GM06990 (cell line): ENCODE results near the gene GCAT.

Source experiments
- DNase-seq: peaks from one replicate; pipeline ENCODE4 v3.0.0-alpha.2; 2011; ENCODE audit not compliant: insufficient read length; ENCODE audit errors: extremely low read depth
- H3K27me3 ChIP-seq: replicated peaks from 2 replicates; pipeline ENCODE4 v1.6.0; 2011; ENCODE audit warnings: low read length; ENCODE audit not compliant: control insufficient read depth, insufficient read depth
- H3K36me3 ChIP-seq: 2 replicates; pipeline ENCODE4 v1.5.1; 2011; ENCODE audit warnings: low read length; ENCODE audit not compliant: control insufficient read depth, insufficient read depth
- H3K4me3 ChIP-seq: replicated peaks from 2 replicates; pipeline ENCODE4 v1.5.1; 2011; ENCODE audit warnings: low read depth, mild to moderate bottlenecking, control low read depth, low read length
- TF ChIP-seq, protein P1 (sequence below): IDR thresholded peaks from 2 replicates; pipeline ENCODE4 v1.5.1; 2011; ENCODE audit warnings: low read length, control low read depth, mild to moderate bottlenecking, inconsistent platforms; ENCODE audit not compliant: insufficient read depth, poor library complexity, severe bottlenecking

Gene GCAT

GRCh38 chr22:37818409-37819104 lies 10.8 kb downstream of the GCAT start:
- Histone ChIP-seq H3K36me3 (peaks cover 4% of the 10 kb centered on the region), H3K27me3 (peaks cover 2% of the 10 kb centered on the region; the same call in 1 of the 2 replicates), H3K4me3 (peak overlapping the region; percentile 27)
- TF ChIP-seq, protein P1, sequence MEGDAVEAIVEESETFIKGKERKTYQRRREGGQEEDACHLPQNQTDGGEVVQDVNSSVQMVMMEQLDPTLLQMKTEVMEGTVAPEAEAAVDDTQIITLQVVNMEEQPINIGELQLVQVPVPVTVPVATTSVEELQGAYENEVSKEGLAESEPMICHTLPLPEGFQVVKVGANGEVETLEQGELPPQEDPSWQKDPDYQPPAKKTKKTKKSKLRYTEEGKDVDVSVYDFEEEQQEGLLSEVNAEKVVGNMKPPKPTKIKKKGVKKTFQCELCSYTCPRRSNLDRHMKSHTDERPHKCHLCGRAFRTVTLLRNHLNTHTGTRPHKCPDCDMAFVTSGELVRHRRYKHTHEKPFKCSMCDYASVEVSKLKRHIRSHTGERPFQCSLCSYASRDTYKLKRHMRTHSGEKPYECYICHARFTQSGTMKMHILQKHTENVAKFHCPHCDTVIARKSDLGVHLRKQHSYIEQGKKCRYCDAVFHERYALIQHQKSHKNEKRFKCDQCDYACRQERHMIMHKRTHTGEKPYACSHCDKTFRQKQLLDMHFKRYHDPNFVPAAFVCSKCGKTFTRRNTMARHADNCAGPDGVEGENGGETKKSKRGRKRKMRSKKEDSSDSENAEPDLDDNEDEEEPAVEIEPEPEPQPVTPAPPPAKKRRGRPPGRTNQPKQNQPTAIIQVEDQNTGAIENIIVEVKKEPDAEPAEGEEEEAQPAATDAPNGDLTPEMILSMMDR: peak; percentile 38
- DNase-seq: peak; percentile 68

DNA sequence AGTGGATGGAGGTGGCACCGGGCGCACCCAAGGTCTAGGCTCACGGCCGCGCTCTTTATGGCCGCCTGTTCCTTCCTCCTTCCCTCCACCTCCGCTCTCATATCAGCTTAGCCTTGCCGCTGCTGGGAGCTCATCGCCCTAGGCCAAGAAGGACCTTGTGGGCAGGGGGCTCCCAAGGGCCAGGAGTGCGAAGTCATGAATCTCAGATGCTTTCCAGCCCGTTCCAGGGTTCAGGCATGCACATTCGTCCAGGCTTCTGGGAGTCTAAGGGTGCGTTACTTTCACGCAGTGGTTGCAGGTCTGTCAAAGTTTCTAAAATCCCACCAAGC lies 11.3 kb downstream of the GCAT start:
- Histone ChIP-seq H3K27me3 (peaks cover 2% of the 10 kb centered on the region; the same call in 1 of the 2 replicates), H3K36me3 (peaks cover 3% of the 10 kb centered on the region; the same call in 1 of the 2 replicates), H3K4me3 (no peak overlapping the region)
- TF ChIP-seq, protein P1: no peak
- no peak for DNase-seq

- Histone ChIP-seq H3K4me3 (no peak overlapping the region), H3K36me3 (no peaks in the 10 kb centered on the region; the same call in 1 of the 2 replicates), H3K27me3 (peaks cover 2% of the 10 kb centered on the region; the same call in 1 of the 2 replicates)
- TF ChIP-seq, protein P1: no peak
- no peak for DNase-seq
These were observed 12.6 kb downstream of the GCAT start for GRCh38 chr22:37820350-37820749.

- TF ChIP-seq, protein P1: no peak
- peaks cover 2% of the 10 kb centered on the region; the same call in 1 of the 2 replicates for H3K27me3 ChIP-seq
These were observed 14.5 kb downstream of the GCAT start for GRCh38 chr22:37822079-37822833.

DNA sequence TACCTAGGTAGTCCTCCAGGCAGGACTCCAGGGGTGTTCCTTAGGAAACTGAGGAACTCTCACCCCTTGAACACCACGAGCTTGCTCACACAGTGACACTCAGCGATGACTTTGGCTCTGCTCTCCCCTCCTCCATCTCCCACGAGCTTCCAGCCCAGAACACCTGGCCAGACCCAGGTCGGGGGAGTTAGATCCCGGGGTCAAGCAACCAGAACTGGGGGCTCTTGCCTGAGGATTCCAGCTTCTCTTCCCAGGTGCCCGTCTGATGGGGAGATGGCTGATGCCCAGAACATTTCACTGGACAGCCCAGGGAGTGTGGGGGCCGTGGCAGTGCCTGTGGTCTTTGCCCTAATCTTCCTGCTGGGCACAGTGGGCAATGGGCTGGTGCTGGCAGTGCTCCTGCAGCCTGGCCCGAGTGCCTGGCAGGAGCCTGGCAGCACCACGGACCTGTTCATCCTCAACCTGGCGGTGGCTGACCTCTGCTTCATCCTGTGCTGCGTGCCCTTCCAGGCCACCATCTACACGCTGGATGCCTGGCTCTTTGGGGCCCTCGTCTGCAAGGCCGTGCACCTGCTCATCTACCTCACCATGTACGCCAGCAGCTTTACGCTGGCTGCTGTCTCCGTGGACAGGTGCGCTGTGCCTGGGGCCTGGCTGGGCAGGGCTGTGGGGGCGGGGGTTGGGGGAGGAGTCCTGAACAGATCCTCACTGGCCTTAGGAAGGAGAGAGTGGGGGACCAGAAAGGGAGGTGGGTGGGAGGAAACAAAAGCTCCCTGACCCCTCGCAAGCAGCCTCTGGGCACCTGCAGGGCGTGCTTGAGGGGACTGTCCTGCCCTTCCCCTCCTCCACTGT lies 15.6 kb downstream of the GCAT start, which contains the start of gene GALR3:
TSS of gene GALR3 (plus strand) at position 249 of the 852 bp plus-strand sequence. CDS start at position 274, 25 bp downstream.
- DNase-seq: no peak
- H3K4me3 ChIP-seq: no peak within 1 kb of the TSS
- TF ChIP-seq, protein P1: no peak
- no peaks in the 10 kb centered on the region for H3K36me3 ChIP-seq
- peaks cover 2% of the 10 kb centered on the region; the same call in 1 of the 2 replicates for H3K27me3 ChIP-seq

More at GRCh38 chr22:37822079-37822833, 14.5 kb downstream of the GCAT start:
- no peak for DNase-seq
- no peaks in the 10 kb centered on the region for H3K36me3 ChIP-seq
- no peak overlapping the region for H3K4me3 ChIP-seq
